Stimulated activated CD4-positive, alpha-beta T cell treated with anti-CD3 and anti-CD28 coated beads, Interleukin-12 subunit alpha, Interleukin-12 subunit beta, amount 100 ng/mL, for 4 hours (primary cell): ENCODE measurements around the gene NPSR1.
"Not testable (repeated sequence)": the region's sequence is repeated elsewhere in the genome, so short reads cannot be mapped to it uniquely, and the experiment has no call there.

Experiments
- DNase-seq: peaks from one replicate; pipeline ENCODE4 v3.0.0-alpha.2; 2020

The NPSR1 gene, protein sequence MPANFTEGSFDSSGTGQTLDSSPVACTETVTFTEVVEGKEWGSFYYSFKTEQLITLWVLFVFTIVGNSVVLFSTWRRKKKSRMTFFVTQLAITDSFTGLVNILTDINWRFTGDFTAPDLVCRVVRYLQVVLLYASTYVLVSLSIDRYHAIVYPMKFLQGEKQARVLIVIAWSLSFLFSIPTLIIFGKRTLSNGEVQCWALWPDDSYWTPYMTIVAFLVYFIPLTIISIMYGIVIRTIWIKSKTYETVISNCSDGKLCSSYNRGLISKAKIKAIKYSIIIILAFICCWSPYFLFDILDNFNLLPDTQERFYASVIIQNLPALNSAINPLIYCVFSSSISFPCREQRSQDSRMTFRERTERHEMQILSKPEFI

DNA sequence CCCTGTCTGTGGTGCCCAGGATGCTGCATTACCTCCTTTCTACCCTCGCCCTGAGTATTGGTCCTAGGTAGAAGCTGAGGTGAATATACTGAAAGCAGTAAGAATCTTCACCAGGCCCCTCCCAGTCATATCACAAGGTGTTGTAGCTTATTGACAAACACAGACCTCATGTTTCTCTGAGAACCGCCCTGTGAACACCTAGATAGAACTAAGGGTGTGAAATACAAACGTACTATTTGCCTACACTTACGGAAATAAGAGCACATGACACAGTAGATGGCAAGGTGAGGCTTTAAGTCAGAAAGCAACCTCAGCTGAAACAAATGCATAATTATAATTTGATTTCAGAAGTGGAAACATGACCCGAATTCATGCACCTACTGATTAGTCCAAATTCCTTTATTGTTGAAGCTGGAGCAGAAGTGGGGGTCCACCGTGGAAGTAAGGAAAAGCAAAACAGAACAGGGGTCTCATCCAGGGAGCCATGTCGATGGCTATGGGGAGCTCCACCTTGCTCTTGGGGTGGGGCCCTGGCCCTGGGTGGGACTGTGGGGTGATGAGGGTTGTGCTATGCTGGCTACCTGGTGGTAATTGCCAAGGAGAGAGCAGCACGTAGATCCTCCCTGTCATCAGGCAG, at the start of gene NPSR1:
Gene NPSR1 (plus strand): TSS at position 587 of the 637 bp plus-strand sequence. CDS start 195 bp downstream, outside the sequence.
- DNase-seq: no peak

DNA sequence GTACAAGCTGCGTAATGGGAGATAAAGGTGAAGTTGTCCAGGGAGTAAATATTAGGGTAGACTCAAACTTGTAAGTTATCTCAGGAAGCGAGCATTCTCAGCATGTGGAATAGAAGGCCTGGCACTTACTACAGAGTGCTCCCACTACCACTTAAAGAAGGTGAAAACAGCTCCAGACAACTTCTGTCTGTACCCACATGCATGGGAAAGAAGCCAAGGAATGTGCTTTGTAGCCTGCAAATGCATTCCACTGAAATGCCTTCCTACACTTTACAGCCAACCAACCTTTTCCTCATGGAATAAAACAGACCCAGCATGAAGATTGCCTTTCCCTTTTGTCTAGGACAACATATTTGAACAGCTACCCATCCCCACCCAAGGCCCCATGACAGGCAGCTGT, 45.4 kb upstream of the NPSR1 start:
- no peak for DNase-seq

DNA sequence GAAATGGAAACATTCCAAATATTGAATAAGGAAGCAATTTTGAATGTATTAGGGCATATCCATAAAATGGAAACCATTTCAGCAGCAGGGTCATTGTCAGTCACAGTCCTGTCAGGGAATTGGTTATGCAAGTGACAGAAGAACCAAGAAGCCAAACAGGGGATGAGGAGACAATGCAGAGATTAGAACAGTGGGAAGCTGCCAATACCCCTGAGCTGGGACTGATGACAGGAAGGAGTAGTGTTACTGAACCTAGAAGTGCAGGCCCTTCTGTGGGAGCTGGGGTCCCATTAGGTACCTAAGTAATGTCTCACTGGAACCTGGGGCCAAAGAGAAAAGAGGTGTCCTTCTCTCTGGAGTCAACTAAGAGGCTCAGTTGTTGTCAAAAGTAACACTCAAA, 37.6 kb upstream of the NPSR1 start:
- DNase-seq: no peak

DNA sequence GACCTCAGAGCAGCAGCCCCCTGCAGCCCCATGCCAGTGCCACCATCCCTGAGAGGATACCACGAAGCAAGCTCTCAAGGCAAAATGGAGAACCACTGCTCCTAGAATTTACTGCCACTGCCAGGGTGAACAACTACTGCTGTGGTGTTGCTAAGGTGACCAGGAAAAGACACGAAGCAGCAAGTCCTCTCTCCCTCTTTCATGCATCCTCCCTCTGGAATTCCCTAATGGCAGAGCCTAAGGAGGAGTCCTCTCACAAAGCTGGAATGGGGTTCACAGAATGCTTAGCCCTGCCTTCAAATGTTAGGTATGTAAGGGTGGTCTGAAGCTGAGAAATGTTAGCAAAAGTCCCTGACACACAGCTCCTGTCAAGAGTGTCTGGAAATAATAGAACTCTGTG, 35.8 kb upstream of the NPSR1 start:
- no peak for DNase-seq

DNA sequence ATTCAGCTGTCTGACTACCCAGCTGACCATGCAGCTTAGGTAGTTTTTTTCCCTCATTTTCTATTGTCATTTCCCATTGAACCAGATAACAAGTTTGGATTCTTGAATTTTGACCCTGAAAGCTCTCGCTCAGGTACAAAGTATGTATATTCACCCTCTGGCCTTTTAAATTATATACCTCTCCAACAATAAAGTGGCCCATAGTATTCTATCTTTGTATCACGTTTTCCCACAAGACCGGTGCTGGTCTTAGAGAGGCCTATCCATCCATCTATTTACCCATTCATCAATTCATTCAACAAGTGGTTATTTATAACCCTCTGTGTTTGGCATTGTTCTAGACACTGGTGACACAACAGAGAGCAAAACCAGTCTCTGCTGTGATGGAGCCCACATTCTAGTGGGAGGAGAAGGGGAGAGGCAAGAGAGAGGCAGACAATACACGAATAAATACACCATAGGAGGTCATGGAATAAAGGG, 35.2 kb upstream of the NPSR1 start:
- no peak for DNase-seq

DNA sequence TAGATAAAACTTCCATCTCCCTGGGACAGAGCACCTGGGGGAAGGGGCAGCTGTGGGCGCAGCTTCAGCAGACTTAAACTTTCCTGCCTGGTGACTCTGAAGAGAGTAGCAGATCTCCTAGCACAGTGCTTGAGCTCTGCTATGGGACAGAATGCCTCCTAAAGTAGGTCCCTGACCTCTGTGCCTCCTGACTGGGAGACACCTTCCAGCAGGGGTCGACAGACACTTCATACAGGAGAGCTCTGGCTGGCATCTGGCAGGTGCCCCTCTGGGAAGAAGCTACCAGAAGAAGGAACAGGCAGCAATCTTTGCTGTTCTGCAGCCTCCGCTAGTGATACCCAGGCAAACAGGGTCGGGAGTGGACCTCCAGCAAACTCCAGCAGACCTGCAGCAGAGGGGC, 29.4 kb upstream of the NPSR1 start:
- DNase-seq: not testable (repeated sequence)

DNA sequence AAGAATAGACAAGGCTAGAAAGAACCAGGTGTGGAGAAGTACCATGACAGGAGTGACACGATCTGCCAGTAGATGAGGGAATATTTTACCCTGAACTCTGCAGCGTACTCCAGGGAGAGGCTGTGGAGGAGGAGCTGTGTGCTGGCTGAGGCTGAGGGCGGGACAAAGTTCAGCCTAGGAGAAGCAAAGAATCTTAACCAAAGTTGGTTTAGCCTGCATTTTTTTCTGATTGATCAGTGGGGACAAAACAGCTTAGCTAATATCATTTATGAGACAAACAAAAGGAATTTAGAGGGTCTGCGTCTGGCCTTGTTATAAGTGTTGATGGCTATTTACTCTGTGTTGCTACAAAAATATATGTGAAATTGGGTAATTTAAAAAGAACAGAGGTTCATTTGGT, 5.2 kb upstream of the NPSR1 start:
- DNase-seq: no peak

DNA sequence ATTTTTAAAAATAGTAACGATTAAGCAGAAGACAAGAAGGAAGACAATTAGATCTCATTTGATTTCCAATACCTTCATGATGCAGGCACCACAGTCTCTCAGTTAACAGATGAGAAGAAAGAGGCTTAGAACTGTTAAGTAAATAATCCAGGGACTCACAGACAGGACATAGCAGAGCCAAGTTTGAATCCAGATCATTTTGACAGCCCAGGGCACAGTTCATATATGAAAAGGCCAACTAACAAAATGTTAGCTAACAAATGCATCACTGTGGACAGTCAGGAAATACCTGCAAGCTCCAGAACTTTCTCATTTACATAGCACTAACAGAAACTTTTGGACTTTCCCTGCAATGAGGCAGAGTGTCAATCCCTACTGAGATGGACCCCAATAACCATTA, 4.2 kb upstream of the NPSR1 start:
- DNase-seq: no peak

DNA sequence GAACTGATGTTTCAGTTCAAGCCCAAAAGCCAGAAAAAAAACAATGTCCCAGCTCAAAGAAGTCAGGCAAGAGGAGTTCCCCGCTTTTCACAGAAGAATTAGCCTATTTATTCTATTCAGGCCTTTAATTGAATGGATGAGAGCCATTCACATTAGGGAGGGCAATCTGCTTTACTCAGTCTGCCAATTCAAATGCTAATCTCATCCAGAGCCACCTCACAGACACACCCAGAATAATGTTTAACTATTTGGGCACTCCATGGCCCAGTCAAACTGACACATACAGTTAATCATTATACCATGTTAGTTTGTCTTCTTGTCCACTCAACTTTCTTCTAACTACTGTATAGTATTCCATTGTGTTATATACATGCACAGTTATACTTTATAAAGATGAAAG, 2.6 kb upstream of the NPSR1 start:
- no peak for DNase-seq

DNA sequence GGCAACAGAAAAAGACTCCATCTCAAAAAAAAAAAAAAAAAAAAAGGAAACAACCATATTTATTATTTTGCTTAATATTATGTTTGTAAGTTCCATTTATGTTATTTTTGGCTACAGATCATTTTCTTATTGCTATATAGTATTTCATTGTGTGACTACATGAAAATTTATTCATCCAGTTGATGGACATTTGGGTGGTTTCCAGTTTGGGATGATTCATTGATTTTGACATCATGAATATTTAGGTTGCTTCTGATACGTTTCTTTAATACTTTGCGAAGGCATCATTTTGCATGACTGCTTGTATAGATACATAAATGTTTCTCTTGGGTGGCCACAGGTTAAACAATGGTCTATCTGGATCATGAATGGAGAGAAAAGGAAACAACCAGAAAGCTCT, 2.0 kb upstream of the NPSR1 start:
- no peak for DNase-seq

DNA sequence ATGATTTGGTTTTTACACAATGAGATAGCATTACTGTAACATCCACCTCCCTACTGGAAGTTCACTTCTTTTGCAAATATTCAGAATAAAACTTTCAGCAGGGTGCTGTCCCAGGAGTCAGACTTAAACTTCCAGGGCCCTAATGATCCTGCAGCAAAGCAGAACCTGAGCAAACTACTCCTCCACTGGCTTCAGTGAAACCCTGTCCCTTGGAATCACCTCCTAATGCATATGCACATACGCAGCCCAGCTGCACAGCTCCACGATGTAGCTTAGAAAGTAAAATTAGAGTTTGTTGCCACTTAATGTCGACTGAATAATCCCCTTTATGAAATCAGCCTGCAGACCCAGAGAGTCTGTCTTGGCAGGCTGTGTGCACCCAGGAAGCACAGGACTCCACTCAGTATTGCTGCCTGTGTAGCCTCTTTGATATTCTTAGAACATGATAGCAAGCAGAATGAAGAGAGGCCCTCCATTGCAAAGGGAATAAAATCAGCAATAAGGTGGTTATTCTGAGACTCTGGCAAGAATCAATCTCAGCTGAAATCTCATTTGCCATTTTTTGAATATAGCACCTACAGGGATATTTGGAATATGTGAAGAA, 1.6 kb downstream of the NPSR1 start:
- no peak for DNase-seq

DNA sequence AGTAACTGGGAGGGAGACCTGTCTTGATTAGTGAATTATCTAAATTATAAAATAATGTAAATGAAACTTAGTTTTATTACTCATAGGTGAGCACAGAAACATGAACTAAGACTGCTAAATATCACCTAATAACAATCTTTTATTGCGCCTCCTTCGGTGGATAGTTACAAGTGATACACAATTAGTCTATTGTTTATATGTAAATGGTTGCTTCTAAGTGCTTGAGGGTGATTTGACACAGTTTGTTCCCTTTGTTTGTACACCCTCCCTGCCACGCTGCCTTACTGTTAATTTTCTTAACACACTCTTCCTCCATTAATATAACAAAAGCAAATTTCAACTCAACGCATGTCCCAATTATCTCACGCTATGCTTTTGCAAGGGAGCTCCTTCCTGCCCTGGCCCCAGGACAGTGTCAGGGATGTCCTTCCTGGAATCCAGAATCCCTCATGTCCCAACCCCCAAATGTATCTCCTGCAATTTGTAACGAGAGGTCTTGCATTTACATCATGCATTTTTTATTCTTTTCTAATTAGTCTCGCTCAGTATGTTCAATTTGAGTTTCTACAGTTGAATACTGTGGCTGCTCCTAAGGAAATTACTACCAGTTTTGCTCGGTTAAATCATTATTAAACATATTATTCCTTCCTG, 4.2 kb downstream of the NPSR1 start:
- DNase-seq: no peak

DNA sequence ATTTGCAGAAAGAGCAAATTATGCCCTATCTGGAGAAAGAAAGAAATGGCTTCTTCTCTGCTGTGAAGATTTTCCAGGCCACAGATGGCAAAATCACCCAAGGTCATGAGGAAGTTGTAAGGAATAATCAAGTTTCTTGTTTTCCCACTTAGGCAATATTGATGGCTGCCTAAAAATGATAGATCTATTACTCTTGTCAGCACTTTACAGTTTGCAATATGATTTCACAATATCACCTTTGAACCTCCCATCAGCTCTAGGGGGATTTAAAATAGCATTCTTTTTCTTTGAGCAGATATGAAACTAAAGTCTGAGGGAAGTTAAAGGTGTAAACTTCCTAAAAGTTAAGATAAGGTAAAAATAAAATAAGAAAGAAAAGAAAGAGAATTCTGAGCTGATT, 6.7 kb downstream of the NPSR1 start:
- DNase-seq: no peak

DNA sequence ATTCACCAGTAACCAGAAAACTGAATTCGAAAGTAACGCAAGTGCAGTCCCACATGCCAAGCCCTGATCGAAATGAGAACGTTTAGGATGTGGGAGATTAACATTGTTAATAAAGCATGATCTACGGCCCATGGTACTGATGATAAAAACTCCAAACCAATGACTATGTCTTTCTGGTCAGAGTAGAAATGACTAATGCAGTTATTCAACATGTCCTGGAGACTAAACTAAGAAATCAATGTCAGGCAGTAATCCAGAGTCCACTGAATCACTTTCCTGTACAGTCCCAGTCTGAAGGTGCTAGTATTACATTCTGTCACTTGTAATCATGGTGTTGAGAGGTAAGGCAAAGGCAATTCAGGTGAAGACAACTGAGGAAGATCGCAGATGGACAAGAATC, 14.4 kb downstream of the NPSR1 start:
- DNase-seq: no peak

DNA sequence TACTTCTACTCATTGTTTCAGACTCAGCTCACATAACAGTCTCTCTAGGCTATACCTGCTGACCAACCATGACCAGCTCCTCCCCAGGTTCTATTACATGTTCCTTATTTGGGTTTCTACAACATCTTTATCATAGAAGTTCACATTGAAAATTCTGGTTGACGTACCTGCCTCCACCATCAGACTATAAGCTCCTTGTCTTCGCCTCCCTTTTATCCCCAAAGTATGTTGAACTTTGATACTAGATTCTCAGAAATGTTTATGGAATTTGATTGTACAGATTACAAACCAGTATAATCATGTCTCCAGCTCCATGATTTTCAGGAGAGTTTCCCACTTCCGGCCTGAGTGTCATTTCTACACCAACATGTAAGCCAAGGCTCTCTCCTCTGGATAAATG, 15.0 kb downstream of the NPSR1 start:
- DNase-seq: no peak

DNA sequence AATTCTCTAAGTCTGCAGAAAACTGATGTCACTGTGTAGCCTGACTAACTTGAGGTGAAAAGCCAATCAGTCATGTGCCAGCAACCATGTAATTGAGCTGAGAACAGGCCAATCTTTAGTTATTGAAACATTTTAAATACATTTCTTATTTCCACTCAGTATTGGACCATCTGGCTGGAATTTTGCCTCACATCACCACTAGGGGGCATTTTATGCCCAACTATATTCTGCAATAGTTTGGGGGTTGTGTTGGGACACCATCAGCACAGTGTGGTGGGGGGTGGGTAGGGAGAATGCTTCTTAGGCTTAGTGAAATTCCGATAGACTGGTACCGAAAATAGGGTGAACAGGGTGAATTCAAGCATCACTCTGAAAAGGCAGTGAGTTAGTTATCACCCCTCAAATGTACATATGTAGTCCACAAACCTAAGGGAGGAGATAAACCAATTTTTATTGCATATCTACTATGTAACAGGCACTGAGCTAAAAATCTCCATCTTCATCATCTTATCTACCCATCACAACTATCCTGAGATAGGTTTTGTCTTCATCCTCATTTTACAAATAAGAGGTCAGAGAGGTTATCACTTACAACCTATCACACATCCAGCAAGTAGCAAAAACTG, 17.8 kb downstream of the NPSR1 start:
- no peak for DNase-seq

DNA sequence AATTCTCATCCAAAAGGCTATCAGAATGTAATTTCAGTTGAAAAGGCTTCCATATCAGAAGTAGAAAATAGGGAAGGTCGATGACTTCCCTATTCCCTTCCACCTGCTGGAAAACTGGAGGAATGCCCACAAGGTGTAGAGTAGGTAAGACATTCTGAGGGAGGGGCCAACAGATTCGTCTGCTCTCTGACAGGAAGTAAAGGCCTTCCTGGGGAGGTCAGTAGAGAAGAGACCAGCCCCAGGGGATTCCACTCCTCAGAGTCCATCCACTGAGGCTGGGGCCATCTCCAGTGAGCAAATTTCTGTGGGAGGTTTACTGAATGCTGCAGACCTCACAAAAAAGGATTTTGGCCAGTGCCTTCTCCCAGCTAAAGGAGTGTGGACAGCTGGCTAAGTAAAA, 19.5 kb downstream of the NPSR1 start:
- DNase-seq: no peak

DNA sequence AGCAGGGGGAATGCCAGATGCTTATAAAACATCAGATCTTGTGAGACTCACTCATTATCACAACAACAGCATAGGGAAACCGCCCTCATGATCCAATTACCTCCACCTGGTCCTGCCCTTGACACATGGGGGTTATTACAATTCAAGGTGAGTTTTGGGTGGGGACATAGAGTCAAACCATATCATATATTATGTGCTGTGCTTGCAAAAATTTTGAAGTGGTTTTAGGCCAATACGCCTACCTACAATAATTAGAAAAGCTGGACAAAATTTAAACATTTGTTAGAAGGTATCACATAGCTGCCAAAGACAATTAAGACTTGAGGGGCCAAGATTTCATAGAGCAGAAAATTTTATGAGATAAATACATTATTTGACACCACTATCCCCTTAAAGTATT, 29.5 kb downstream of the NPSR1 start:
- no peak for DNase-seq

DNA sequence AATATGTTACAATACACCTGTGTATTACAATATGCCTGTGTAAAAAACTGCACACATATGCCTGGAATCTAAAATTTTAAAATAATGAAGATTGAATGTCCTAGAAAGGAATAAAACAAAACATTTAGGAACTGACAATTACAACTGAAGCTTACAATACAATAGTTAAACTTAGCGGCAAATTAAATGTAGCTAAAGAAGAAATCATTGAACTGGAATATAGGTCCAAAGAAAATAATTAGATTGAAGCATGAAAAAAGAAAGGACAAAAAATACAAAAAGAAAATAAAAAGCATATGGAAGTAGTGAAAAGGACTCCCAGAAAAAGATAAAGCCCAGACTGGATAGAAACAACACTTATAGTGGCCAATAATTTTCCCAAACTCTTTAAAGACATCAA, 38.4 kb downstream of the NPSR1 start:
- no peak for DNase-seq

DNA sequence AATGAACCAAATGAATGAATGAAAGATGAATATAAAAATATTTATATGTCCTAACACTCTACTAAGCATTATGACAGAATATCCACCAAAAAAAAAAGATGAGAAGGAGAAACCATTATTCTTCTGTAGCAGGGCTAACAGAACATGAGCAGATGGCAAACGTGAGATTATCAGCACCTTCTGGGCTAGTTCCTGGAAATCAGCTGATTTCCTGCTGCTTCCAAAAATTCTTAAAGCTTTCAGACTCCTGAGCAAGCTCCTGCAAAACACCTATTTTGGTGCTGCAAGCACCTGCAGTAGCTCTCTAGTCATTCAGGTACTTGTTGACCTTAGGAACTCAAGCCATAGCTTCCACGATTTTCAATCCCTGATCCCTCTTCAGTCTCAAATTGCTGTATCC, 51.8 kb downstream of the NPSR1 start:
- no peak for DNase-seq

DNA sequence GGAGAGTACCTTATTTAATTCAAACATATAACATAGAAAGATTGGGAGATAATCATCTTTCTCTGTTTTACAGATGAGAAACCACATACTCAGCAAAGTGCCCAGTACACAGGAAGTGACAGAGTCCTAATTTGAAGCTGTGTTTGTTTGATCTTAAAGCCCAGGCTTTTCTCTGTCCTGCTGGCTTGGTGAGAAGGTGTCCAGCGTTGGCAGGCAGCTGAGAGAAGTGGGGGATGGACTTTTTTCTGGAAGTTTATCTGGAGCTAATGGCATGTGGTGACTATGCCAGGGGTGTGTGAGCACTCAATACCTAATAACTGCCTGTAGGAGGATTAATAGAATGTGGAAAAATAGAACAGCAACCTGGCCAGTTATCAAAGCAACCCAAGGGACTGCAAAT, 60.8 kb downstream of the NPSR1 start:
- no peak for DNase-seq

DNA sequence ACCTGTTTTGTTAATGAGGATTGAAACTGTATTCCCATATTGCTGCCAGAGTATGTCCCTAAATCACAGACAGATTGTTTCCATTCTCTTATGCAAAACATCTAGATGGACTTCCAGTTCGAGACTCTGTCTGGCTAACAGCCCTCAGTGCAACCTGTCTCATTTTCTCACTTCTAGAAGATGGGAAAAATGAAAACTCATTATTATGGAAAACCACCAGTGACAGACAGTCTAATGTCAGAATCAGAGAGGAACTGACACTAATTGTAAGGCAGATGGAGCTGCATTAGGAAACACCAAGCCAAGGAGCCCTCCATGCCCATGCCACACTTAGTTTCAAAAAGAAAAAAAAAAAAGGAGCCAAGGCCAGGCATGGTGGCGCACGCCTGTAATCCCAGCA, 61.6 kb downstream of the NPSR1 start:
- no peak for DNase-seq

DNA sequence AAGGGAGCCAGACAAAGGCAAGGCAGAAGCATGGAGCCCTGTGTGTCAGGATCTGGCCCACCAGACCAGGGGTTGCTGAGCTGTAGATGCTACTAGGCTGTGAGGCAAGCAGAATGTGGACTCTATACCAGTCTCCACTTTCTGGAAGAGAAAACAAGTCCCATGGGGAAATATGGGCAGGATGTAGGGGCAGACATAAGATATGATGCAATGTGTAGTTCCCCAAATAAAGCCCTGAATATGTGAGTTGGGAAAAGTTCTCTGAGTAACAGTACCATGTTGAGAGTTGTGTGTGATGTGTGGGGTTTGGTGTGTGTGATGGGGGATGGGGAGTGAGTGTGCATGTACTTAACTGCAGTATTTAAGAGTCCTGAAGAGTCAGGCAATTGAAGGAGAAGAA, 62.3 kb downstream of the NPSR1 start:
- DNase-seq: no peak
